Measurements from ENCODE around the gene NUDT9.

DNA sequence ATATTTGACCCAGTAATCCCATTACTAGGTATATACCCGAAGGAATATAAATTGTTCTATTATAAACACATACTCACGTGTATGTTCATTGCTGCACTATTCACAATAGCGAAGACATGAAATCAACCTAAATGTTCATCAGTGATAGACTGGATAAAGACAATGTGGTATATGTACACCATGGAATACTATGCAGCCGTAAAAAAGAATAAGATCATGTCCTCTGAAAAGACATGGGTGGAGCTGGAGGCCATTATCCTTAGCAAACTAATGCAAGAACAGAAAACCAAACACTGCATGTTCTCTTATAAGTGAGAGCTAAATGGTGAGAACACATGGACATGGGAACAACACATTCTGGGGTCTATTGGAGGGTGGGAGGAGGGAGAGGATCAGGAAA is 36.5 kb downstream of the NUDT9 start:
- TF ChIP-seq, protein P1, sequence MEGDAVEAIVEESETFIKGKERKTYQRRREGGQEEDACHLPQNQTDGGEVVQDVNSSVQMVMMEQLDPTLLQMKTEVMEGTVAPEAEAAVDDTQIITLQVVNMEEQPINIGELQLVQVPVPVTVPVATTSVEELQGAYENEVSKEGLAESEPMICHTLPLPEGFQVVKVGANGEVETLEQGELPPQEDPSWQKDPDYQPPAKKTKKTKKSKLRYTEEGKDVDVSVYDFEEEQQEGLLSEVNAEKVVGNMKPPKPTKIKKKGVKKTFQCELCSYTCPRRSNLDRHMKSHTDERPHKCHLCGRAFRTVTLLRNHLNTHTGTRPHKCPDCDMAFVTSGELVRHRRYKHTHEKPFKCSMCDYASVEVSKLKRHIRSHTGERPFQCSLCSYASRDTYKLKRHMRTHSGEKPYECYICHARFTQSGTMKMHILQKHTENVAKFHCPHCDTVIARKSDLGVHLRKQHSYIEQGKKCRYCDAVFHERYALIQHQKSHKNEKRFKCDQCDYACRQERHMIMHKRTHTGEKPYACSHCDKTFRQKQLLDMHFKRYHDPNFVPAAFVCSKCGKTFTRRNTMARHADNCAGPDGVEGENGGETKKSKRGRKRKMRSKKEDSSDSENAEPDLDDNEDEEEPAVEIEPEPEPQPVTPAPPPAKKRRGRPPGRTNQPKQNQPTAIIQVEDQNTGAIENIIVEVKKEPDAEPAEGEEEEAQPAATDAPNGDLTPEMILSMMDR (IDR thresholded peaks at IDR 0.05), result no peak
- TF ChIP-seq EP300 (IDR thresholded peaks at IDR 0.05) (no peak), POLR2AphosphoS5 (IDR thresholded peaks at IDR 0.05) (no peak)
